ENCODE measurements around the gene CKLF.
"Not testable (repeated sequence)": the region's sequence is repeated elsewhere in the genome, so short reads cannot be mapped to it uniquely, and the experiment has no call there.

The CKLF gene

GRCh38 chr16:66569827-66570405 lies 17.5 kb downstream of the CKLF start:
- DNase-seq: peak; percentile 57

GRCh38 chr16:66572356-66572755 lies 20.0 kb downstream of the CKLF start:
- no peak for DNase-seq

- no peak for DNase-seq
These were observed 21.7 kb downstream of the CKLF start for GRCh38 chr16:66574081-66574480.

GRCh38 chr16:66574531-66574930 lies 22.2 kb downstream of the CKLF start:
- no peak for DNase-seq

GRCh38 chr16:66575060-66575459 lies 22.7 kb downstream of the CKLF start:
- no peak for DNase-seq

GRCh38 chr16:66576296-66576695 lies 23.9 kb downstream of the CKLF start:
- DNase-seq: no peak

GRCh38 chr16:66578651-66579531 lies 26.5 kb downstream of the CKLF start, which contains the start of gene CMTM2:
TSS of gene CMTM2 (plus strand) at chr16:66579463. CDS start at chr16:66579608, 145 bp downstream.
- DNase-seq: no peak

GRCh38 chr16:66580605-66581209 lies 28.3 kb downstream of the CKLF start:
- DNase-seq: peak; percentile 63

- DNase-seq: no peak
These were observed 29.0 kb downstream of the CKLF start for GRCh38 chr16:66581246-66581952.

- no peak for DNase-seq
These were observed 33.3 kb downstream of the CKLF start for GRCh38 chr16:66585481-66586239.

- DNase-seq: no peak
These were observed 35.7 kb downstream of the CKLF start for GRCh38 chr16:66587881-66588600.

- peak; percentile 32 for DNase-seq
These were observed 36.8 kb downstream of the CKLF start for GRCh38 chr16:66588981-66589713.

- DNase-seq: no peak
These were observed 37.9 kb downstream of the CKLF start for GRCh38 chr16:66590322-66590721.

- no peak for DNase-seq
These were observed 38.6 kb downstream of the CKLF start for GRCh38 chr16:66591018-66591417.

- DNase-seq: no peak
These were observed 39.9 kb downstream of the CKLF start for GRCh38 chr16:66592241-66592640.

- DNase-seq: no peak
These were observed 40.4 kb downstream of the CKLF start for GRCh38 chr16:66592814-66593213.

- no peak for DNase-seq
These were observed 42.4 kb downstream of the CKLF start for GRCh38 chr16:66594739-66595138.

GRCh38 chr16:66596559-66596958 lies 44.2 kb downstream of the CKLF start:
- not testable (repeated sequence) for DNase-seq

GRCh38 chr16:66596986-66597848 lies 44.8 kb downstream of the CKLF start:
- no peak for DNase-seq

- no peak for DNase-seq
These were observed 45.7 kb downstream of the CKLF start for GRCh38 chr16:66598111-66598510.

All from EL (cell line).